Lower lobe of right lung (tissue), 2 donors: ENCODE measurements around the gene FAM118B. TPM values are rescaled to one million over a fixed set of nuclear protein-coding genes. Genes with fewer than 3 reads are reported as not detected.

ENCODE experiments used
- ATAC-seq, 2 donors: fragments of 200-7000 bp; cut with Tn5 transposase; one replicate each; pipeline ENCODE4 v1.9.1; 2020 to 2022; ENCODE audit warnings: mild to moderate bottlenecking in 2 of 2, moderate library complexity in 2 of 2
- DNase-seq: peaks from one replicate; pipeline ENCODE4 v3.0.0-alpha.2; 2020
- H3K27ac ChIP-seq: fragments of 200-600 bp; one replicate; pipeline ENCODE4 v1.8.0; 2022
- H3K27me3 ChIP-seq: fragments of 200-600 bp; one replicate; pipeline ENCODE4 v1.8.0; 2022; ENCODE audit warnings: low read depth
- H3K36me3 ChIP-seq: fragments of 200-600 bp; one replicate; pipeline ENCODE4 v1.8.0; 2022; ENCODE audit warnings: mild to moderate bottlenecking
- H3K4me1 ChIP-seq: fragments of 200-600 bp; one replicate; pipeline ENCODE4 v1.8.0; 2022
- H3K4me3 ChIP-seq: fragments of 200-600 bp; one replicate; pipeline ENCODE4 v1.8.0; 2022; ENCODE audit warnings: mild to moderate bottlenecking
- H3K9me3 ChIP-seq: fragments of 200-600 bp; one replicate; pipeline ENCODE4 v1.8.0; 2022
- CTCF ChIP-seq: fragments of 200-600 bp; IDR thresholded peaks from one replicate; pipeline ENCODE4 v1.8.0; 2022; ENCODE audit warnings: antibody characterized with exemption, mild to moderate bottlenecking
- intact Hi-C: fragments of 100-400 bp; cut with DNase I; formaldehyde crosslinking; loops from one replicate; pipeline ENCODE4 v1.11.0; 2022
- total RNA-seq: library from RNA; stranded (reverse); fragmentation: NEBNext Ultra II Directional; extraction: Animal tissue kit (Norgen Biotek cat#: 25700); gene quantifications from one replicate; pipeline ENCODE4 v1.2.1, GENCODE V29; 2021
- donor health status: DM: no; HTN: yes; CAD: no; lungs with severe emphysema.

Gene FAM118B
- total RNA-seq, 1 donor from 2014 or later = 35.2 TPM

GRCh38 chr11:126182787-126183445, 28.7 kb upstream of the FAM118B start:
- Histone ChIP-seq H3K36me3 (no peaks in the 10 kb centered on the region), H3K27me3 (no peaks in the 10 kb centered on the region), H3K9me3 (no peaks in the 10 kb centered on the region), H3K27ac (no peak overlapping the region), H3K4me3 (no peak overlapping the region), H3K4me1 (no peaks in the 10 kb centered on the region)
- no peak for TF ChIP-seq CTCF
- intact Hi-C loops = no loop called here
- ATAC-seq (no peak), DNase-seq (no peak)

- Histone ChIP-seq H3K27ac (no peak overlapping the region), H3K4me3 (no peak overlapping the region), H3K27me3 (no peaks in the 10 kb centered on the region), H3K4me1 (no peaks in the 10 kb centered on the region), H3K36me3 (no peaks in the 10 kb centered on the region), H3K9me3 (no peaks in the 10 kb centered on the region)
- intact Hi-C loops = no loop called here
- no peak for TF ChIP-seq CTCF
- no peak for ATAC-seq
- no peak for DNase-seq
Observed at GRCh38 chr11:126185259-126186024, 26.1 kb upstream of the FAM118B start.

- DNase-seq (no peak), ATAC-seq (no peak)
- intact Hi-C loops = no loop called here
- no peak overlapping the region for H3K4me3 ChIP-seq
- H3K36me3 ChIP-seq = peaks cover under 1% of the 10 kb centered on the region
- H3K27ac ChIP-seq = no peak overlapping the region
- no peaks in the 10 kb centered on the region for H3K27me3 ChIP-seq
- H3K9me3 ChIP-seq = no peaks in the 10 kb centered on the region
- TF ChIP-seq CTCF = no peak
- H3K4me1 ChIP-seq = no peaks in the 10 kb centered on the region
Observed at GRCh38 chr11:126186025-126186698, 25.4 kb upstream of the FAM118B start.

- H3K36me3 ChIP-seq = peaks cover 4% of the 10 kb centered on the region
- no peaks in the 10 kb centered on the region for H3K4me1 ChIP-seq
- intact Hi-C loops = no loop called here
- H3K27me3 ChIP-seq = no peaks in the 10 kb centered on the region
- DNase-seq = no peak
- peak in 1 of 2 donors; percentile 30 for ATAC-seq
- H3K4me3 ChIP-seq = no peak overlapping the region
- no peak for TF ChIP-seq CTCF
- H3K9me3 ChIP-seq = no peaks in the 10 kb centered on the region
- no peak overlapping the region for H3K27ac ChIP-seq
Observed at GRCh38 chr11:126186708-126187529, 24.7 kb upstream of the FAM118B start.
